ENCODE measurements around the gene MALT1.
"Not testable (repeated sequence)": the region's sequence is repeated elsewhere in the genome, so short reads cannot be mapped to it uniquely, and the experiment has no call there.

The MALT1 gene

DNA sequence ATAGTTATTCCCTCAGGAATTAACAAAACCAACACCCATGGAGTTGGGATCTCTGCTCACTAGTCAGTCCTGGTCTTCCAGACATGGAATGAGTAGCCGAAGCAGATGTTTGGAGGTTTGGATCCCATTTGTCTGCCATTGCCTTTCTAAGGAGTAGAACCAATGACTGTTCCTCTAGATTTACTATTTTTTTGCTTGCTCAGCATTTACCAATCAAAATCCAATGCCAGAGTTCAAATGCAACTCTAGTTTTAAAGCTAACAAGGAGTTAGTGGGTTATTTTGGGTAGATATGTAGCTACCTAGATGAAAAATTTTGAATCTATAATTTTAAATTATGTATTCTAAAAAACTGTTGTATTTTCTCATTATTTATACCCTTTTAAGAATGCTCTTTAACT lies 62.6 kb downstream of the MALT1 start:
- Histone ChIP-seq H3K27ac (ENCODE audit: low read depth, low read length, severe bottlenecking) (no peak overlapping the region), H3K36me3 (ENCODE audit: control insufficient read depth, insufficient read depth, low read length) (peaks cover 75% of the 10 kb centered on the region), H3K4me3 (ENCODE audit: extremely low read depth, insufficient read depth, low read length, poor library complexity, severe bottlenecking) (no peak overlapping the region), H3K4me1 (ENCODE audit: control insufficient read depth, insufficient read depth, low read length, poor library complexity, severe bottlenecking) (no peaks in the 10 kb centered on the region), H3K9me3 (ENCODE audit: control insufficient read depth, low read length) (no peaks in the 10 kb centered on the region)
- WGBS, 2 experiments (ENCODE audit: insufficient coverage in 2 of 2) = 100% methylated on average over 1 of the region's 1 CpG; no CpG with 5 or more reads in 1 of the 2 experiments

DNA sequence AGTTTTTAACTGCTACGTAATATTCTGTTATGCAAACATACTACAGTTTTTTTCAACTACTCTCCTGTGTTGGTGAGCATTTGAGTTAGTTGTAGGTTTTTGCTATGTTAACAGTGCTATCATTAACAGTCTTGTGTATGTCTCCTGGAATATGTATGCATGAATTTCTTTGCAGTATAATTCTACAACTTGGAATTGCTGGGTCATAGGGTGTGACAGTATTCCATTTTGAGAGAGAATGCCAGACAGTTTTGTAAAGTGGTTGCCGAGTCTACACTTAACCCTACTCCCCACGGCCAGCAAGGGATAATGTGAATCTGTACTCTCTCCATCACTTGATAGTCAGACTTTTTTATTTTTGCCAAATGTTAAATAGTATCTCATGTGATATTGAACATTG lies 67.1 kb downstream of the MALT1 start:
- Histone ChIP-seq H3K4me1 (ENCODE audit: control insufficient read depth, insufficient read depth, low read length, poor library complexity, severe bottlenecking) (no peaks in the 10 kb centered on the region), H3K27ac (ENCODE audit: low read depth, low read length, severe bottlenecking) (no peak overlapping the region), H3K9me3 (ENCODE audit: control insufficient read depth, low read length) (no peaks in the 10 kb centered on the region), H3K4me3 (ENCODE audit: extremely low read depth, insufficient read depth, low read length, poor library complexity, severe bottlenecking) (no peak overlapping the region), H3K36me3 (ENCODE audit: control insufficient read depth, insufficient read depth, low read length) (peaks cover 64% of the 10 kb centered on the region)
- WGBS, 2 experiments (ENCODE audit: insufficient coverage in 2 of 2) = 100% methylated on average over 1 of the region's 3 CpGs; no CpG with 5 or more reads in 1 of the 2 experiments

DNA sequence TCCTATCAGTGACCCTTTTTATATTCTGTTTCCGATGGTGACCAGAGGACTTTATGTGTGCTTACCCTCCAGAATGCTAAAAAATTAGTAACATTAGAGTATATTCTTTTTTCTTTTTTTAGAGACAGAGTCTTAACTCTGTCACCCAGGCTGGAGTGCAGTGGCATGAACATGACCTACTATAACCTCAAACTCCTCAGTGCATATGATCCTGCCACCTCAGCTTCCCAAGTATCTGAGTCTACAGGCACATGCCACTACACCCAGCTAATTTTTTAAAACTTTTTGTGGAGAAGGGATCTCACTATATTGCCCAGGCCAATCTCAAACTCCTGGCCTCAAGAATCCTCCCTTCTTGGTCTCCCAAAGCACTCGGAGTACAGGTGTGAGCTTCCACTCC lies 74.6 kb downstream of the MALT1 start:
- Histone ChIP-seq H3K36me3 (ENCODE audit: control insufficient read depth, insufficient read depth, low read length) (peaks cover 70% of the 10 kb centered on the region), H3K27ac (ENCODE audit: low read depth, low read length, severe bottlenecking) (no peak overlapping the region), H3K9me3 (ENCODE audit: control insufficient read depth, low read length) (peaks cover 12% of the 10 kb centered on the region), H3K4me1 (ENCODE audit: control insufficient read depth, insufficient read depth, low read length, poor library complexity, severe bottlenecking) (no peaks in the 10 kb centered on the region), H3K4me3 (ENCODE audit: extremely low read depth, insufficient read depth, low read length, poor library complexity, severe bottlenecking) (no peak overlapping the region)
- WGBS, 2 experiments (ENCODE audit: insufficient coverage in 2 of 2) = no CpG with 5 or more reads among the region's 2 CpGs

- no peak overlapping the region for H3K4me3 ChIP-seq (ENCODE audit: extremely low read depth, insufficient read depth, low read length, poor library complexity, severe bottlenecking)
- no peaks in the 10 kb centered on the region for H3K4me1 ChIP-seq (ENCODE audit: control insufficient read depth, insufficient read depth, low read length, poor library complexity, severe bottlenecking)
- no peak overlapping the region for H3K27ac ChIP-seq (ENCODE audit: low read depth, low read length, severe bottlenecking)
- H3K36me3 ChIP-seq (ENCODE audit: control insufficient read depth, insufficient read depth, low read length) = peaks cover 61% of the 10 kb centered on the region
- WGBS, 2 experiments (ENCODE audit: insufficient coverage in 2 of 2) = 100% methylated on average over 1 of the region's 1 CpG; no CpG with 5 or more reads in 1 of the 2 experiments
- peaks cover 12% of the 10 kb centered on the region for H3K9me3 ChIP-seq (ENCODE audit: control insufficient read depth, low read length)
Observed at GRCh38 chr18:58748899-58749595, 77.8 kb downstream of the MALT1 start.

- Histone ChIP-seq H3K4me3 (ENCODE audit: extremely low read depth, insufficient read depth, low read length, poor library complexity, severe bottlenecking) (no peak overlapping the region), H3K4me1 (ENCODE audit: control insufficient read depth, insufficient read depth, low read length, poor library complexity, severe bottlenecking) (no peaks in the 10 kb centered on the region), H3K9me3 (ENCODE audit: control insufficient read depth, low read length) (peaks cover 4% of the 10 kb centered on the region), H3K27ac (ENCODE audit: low read depth, low read length, severe bottlenecking) (no peak overlapping the region), H3K36me3 (ENCODE audit: control insufficient read depth, insufficient read depth, low read length) (peaks cover 20% of the 10 kb centered on the region)
- WGBS, 2 experiments (ENCODE audit: insufficient coverage in 2 of 2) = 80% methylated on average over 1 of the region's 3 CpGs; no CpG with 5 or more reads in 1 of the 2 experiments
Observed at GRCh38 chr18:58753976-58754375, 82.7 kb downstream of the MALT1 start.

DNA sequence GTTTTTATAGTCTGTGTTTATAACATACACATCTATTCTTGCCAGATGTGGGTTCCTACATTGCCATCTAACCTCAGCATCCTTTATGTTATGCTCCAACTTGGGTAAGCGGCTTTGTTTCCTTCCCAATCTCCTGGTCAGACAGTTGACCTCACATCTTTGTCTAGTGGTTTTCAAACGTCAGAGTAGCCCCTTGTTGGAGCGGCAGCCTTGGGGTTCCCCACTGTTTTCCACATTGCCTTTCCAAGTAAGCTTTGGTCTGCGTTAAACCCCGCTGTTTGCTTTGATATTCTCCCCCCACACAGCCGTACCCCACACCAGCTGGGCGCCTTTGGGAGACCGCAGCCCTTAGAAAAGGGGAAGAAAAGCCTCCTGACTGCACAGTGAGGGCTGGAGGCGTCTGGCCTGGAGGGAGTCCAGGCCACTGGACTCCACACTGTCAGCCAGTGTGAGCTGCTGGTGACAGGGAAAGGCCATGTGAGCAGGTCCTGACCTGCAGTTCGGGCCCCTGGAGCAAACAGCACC lies 83.3 kb downstream of the MALT1 start:
- Histone ChIP-seq H3K4me1 (ENCODE audit: control insufficient read depth, insufficient read depth, low read length, poor library complexity, severe bottlenecking) (no peaks in the 10 kb centered on the region), H3K9me3 (ENCODE audit: control insufficient read depth, low read length) (no peaks in the 10 kb centered on the region), H3K36me3 (ENCODE audit: control insufficient read depth, insufficient read depth, low read length) (peaks cover 14% of the 10 kb centered on the region), H3K27ac (ENCODE audit: low read depth, low read length, severe bottlenecking) (no peak overlapping the region), H3K4me3 (ENCODE audit: extremely low read depth, insufficient read depth, low read length, poor library complexity, severe bottlenecking) (no peak overlapping the region)
- 80 to 86% methylated on average over 9 to 10 of the region's 10 CpGs for WGBS, 2 experiments (ENCODE audit: insufficient coverage in 2 of 2)

- Histone ChIP-seq H3K9me3 (ENCODE audit: control insufficient read depth, low read length) (no peaks in the 10 kb centered on the region), H3K4me1 (ENCODE audit: control insufficient read depth, insufficient read depth, low read length, poor library complexity, severe bottlenecking) (no peaks in the 10 kb centered on the region), H3K4me3 (ENCODE audit: extremely low read depth, insufficient read depth, low read length, poor library complexity, severe bottlenecking) (no peak overlapping the region), H3K27ac (ENCODE audit: low read depth, low read length, severe bottlenecking) (no peak overlapping the region), H3K36me3 (ENCODE audit: control insufficient read depth, insufficient read depth, low read length) (peaks cover 6% of the 10 kb centered on the region)
- WGBS, 2 experiments (ENCODE audit: insufficient coverage in 2 of 2) = 92 to 97% methylated on average over 12 to 13 of the region's 15 CpGs
Observed at GRCh38 chr18:58755304-58756010, 84.2 kb downstream of the MALT1 start.

DNA sequence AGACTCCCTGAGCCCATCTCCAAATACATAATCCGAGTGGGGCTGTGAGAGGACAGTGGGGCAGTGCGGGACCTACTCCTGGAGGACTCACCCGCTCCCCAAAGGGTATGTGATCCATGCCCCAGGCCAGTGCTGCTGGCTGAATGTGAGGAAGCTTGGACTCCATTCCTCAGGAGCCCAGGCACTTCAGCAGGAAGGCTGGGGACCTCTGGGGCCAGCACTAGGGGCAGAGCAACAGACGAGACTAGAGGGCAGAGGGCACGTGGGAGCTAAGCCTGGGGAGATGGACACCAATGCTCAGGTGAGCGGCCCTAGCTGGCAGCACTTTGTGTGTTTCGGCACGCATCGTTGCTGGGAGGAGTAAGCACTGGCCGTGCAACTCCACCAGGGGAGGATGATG lies 84.9 kb downstream of the MALT1 start:
- 100% methylated on average over 2 to 4 of the region's 10 CpGs for WGBS, 2 experiments (ENCODE audit: insufficient coverage in 2 of 2)

DNA sequence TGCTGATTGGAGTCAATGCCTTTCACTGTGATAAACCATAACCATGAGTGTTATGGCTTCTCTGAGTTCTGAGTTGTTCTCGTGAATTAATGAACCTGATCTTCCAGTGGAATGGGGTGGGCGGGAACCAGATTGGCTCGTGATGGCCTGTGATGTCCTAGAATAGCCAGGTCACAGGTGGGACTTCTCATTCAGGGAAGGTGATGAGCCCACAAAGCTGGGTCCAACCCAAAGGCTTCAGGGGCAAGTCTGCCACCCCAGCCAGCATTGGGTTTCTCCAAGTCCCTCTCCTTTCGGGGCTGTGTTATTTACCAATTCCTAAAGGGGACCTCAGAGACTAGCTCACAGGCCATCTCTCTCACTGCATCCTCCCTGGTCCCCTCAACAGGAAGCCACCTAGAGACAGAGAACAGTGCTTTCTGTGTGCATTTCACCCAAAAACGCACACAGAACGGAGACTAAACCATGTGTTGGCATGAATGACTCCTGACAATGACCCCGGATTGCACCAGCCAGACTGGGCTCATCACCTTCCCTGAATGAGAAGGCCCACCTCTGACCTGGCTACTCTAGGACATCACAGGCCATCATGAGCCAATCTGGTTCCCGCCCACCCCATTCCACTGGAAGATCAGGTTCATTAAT lies 85.5 kb downstream of the MALT1 start:
- 85 to 92% methylated on average over 5 to 7 of the region's 8 CpGs for WGBS, 2 experiments (ENCODE audit: insufficient coverage in 2 of 2)
- Histone ChIP-seq H3K27ac (ENCODE audit: low read depth, low read length, severe bottlenecking) (no peak overlapping the region), H3K4me3 (ENCODE audit: extremely low read depth, insufficient read depth, low read length, poor library complexity, severe bottlenecking) (no peak overlapping the region), H3K36me3 (ENCODE audit: control insufficient read depth, insufficient read depth, low read length) (no peaks in the 10 kb centered on the region), H3K9me3 (ENCODE audit: control insufficient read depth, low read length) (no peaks in the 10 kb centered on the region), H3K4me1 (ENCODE audit: control insufficient read depth, insufficient read depth, low read length, poor library complexity, severe bottlenecking) (no peaks in the 10 kb centered on the region)

More for the DNA sequence above, 84.9 kb downstream of the MALT1 start:
- no peaks in the 10 kb centered on the region for H3K4me1 ChIP-seq (ENCODE audit: control insufficient read depth, insufficient read depth, low read length, poor library complexity, severe bottlenecking)
- no peak overlapping the region for H3K4me3 ChIP-seq (ENCODE audit: extremely low read depth, insufficient read depth, low read length, poor library complexity, severe bottlenecking)
- H3K27ac ChIP-seq (ENCODE audit: low read depth, low read length, severe bottlenecking) = no peak overlapping the region
- no peaks in the 10 kb centered on the region for H3K36me3 ChIP-seq (ENCODE audit: control insufficient read depth, insufficient read depth, low read length)
- H3K9me3 ChIP-seq (ENCODE audit: control insufficient read depth, low read length) = no peaks in the 10 kb centered on the region

DNA sequence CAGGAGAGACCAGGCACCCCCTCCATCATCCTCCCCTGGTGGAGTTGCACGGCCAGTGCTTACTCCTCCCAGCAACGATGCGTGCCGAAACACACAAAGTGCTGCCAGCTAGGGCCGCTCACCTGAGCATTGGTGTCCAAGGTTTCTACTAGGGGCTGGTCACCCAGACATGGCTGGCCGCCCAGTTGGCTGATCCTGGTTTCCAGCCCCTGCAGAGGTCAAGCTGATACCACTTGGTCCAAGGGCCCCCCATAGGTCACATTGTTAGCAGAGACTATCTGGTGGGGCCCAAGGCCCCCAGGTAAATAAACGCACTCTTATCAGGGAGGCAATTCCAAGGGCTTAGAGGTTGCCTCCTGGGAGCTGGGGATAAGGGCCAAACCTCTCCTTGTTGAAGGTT lies 86.1 kb downstream of the MALT1 start:
- WGBS, 2 experiments (ENCODE audit: insufficient coverage in 2 of 2) = 90 to 97% methylated on average over 3 of the region's 7 CpGs
- not testable (repeated sequence) for H3K36me3 ChIP-seq (ENCODE audit: control insufficient read depth, insufficient read depth, low read length); H3K4me1 ChIP-seq (ENCODE audit: control insufficient read depth, insufficient read depth, low read length, poor library complexity, severe bottlenecking); H3K9me3 ChIP-seq (ENCODE audit: control insufficient read depth, low read length); H3K4me3 ChIP-seq (ENCODE audit: extremely low read depth, insufficient read depth, low read length, poor library complexity, severe bottlenecking); H3K27ac ChIP-seq (ENCODE audit: low read depth, low read length, severe bottlenecking)

Data from mesodermal cell (in vitro differentiated cells).